Epithelial cell of proximal tubule (primary cell): ENCODE results near the gene MOSMO. TPM values are rescaled to one million over a fixed set of nuclear protein-coding genes. Genes with fewer than 3 reads are reported as not detected.
"Not testable (repeated sequence)": the region's sequence is repeated elsewhere in the genome, so short reads cannot be mapped to it uniquely, and the experiment has no call there.

Source experiments
- DNase-seq: peaks from one replicate; pipeline ENCODE4 v3.0.0-alpha.2; 2011; ENCODE audit warnings: low read depth
- H3K4me3 ChIP-seq: 2 replicates; pipeline ENCODE4 v1.5.1; 2011; ENCODE audit warnings: low read depth, mild to moderate bottlenecking, low read length
- total RNA-seq: library from RNA; depleted of rRNA; stranded (reverse); fragments of >200 nt; gene quantifications from 2 replicates; pipeline ENCODE4 v1.2.3, GENCODE V29; 2015
- TF ChIP-seq, protein P1 (sequence below): conservative IDR thresholded peaks from 2 replicates; pipeline ENCODE4 v1.5.1; 2012; ENCODE audit warnings: low read depth, mild to moderate bottlenecking, low read length

The MOSMO gene
- total RNA-seq, 1 donor from 2014 or later = 2.4 TPM

DNA sequence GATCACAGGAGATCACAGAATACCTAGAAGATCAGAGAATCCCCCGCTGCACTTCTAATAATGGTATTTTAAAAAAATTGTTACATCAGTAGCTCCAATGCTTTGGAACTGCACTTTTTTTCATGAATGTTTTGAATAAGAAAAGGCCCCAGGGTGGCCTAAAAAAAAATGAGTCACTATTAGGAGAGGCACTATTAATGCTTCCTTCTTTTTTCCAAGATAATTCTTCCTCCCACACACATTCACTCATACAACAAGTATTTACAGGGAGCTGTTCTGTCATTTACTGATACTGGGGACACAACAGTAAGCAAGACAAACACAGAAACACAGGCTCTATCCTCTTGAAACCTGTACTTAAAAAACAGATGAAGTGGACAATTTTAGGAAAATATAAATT lies 6.3 kb upstream of the MOSMO start:
- no peak overlapping the region for H3K4me3 ChIP-seq
- TF ChIP-seq, protein P1, sequence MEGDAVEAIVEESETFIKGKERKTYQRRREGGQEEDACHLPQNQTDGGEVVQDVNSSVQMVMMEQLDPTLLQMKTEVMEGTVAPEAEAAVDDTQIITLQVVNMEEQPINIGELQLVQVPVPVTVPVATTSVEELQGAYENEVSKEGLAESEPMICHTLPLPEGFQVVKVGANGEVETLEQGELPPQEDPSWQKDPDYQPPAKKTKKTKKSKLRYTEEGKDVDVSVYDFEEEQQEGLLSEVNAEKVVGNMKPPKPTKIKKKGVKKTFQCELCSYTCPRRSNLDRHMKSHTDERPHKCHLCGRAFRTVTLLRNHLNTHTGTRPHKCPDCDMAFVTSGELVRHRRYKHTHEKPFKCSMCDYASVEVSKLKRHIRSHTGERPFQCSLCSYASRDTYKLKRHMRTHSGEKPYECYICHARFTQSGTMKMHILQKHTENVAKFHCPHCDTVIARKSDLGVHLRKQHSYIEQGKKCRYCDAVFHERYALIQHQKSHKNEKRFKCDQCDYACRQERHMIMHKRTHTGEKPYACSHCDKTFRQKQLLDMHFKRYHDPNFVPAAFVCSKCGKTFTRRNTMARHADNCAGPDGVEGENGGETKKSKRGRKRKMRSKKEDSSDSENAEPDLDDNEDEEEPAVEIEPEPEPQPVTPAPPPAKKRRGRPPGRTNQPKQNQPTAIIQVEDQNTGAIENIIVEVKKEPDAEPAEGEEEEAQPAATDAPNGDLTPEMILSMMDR = no peak
- no peak for DNase-seq

DNA sequence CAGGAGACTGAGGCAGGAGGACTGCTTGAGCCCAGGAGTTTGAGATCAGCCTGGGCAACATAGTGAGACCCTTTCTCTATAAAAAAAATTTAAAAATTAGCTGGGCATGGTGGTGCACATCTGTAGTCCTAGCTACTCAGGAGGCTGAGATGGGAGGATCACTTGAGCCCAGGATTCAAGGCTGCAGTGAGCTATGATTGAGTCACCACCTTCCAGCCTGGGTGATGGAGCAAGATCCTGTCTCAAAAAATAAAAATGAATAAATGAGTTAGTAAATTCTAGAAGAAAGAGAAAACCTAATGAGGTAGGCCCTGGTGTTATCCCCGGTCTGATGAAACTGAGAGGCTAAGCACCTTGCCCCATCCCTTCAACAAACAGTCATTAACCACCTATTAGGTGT lies 5.9 kb upstream of the MOSMO start:
- not testable (repeated sequence) for H3K4me3 ChIP-seq, DNase-seq

DNA sequence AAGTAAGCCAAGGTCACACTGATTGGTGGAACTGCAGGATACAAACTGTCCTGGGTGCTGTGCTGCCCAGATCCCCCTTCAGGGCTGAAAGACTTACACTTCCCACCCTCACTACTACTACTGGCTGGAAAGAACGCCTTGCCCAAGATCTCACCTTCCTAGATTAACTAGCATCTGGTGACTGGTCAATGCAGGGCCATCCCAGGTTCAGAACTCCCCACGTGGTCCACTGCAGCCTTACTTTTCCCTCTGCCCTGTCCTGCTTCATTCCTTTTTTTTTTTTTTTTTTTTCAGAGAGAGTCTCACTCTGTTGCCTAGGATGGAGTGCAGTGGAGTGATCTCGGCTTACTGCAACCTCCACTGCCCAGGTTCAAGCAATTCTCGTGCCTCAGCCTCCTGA lies 4.7 kb upstream of the MOSMO start:
- TF ChIP-seq, protein P1 = no peak
- H3K4me3 ChIP-seq = no peak overlapping the region
- DNase-seq = no peak

DNA sequence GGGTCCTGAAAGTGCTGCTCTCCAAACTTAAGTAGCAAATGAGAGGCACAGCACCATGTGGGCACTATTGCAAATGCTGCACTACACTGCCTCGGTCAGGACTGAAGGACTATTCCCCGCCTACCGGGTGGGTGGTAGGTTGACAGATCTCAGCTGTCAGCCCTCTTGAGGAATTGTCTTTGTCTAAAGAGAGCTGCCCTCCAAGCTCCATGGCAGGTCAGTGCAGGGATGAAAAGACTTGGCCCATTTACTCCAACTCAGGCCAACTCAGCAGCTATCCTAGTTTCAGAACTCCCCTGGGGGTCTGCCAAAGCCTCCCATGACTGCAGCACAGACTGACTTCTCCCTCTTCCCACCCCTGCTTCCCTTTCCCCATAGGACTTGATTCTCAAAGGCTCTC lies 3.6 kb upstream of the MOSMO start:
- TF ChIP-seq, protein P1 = no peak
- H3K4me3 ChIP-seq = no peak overlapping the region
- DNase-seq = no peak

DNA sequence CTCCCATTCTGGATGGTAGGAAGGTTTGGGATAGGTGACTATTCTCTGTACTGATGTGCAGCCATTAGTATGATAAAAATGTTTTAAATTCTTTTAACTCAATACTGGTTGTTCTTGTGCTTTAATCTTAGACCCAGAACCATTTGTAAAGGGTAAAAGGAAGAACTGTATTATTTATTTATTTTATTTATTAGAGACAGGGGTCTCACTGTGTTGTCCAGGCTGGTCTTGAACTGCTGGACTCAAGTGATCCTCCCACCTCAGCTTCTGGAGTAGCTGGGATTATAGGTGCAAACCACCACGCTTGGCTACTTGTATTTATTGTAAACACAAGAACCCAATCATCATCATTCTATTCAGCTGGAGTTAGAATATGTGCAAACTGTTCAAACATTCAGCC lies 2.2 kb upstream of the MOSMO start:
- no peak for DNase-seq
- no peak overlapping the region for H3K4me3 ChIP-seq
- TF ChIP-seq, protein P1 = no peak

DNA sequence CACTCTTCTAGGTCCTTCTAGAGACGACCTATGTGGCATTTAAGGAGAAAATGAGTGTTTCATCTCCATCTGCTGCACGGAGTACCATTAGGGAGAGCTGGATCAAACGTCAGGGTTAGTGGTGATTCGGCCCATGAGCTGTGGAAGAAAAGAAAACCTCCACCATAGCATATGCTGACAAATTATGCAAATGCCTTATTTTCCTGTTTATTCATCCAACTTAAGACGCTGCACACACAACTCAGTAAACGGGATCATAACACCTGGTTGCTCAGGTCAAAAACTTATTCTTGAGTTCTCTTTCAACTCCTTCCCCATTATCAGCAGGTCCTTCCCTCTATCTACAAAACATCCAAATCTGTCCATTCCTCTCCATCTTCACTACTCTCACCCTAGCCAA lies 1.3 kb upstream of the MOSMO start:
- TF ChIP-seq, protein P1 = no peak
- DNase-seq = no peak
- H3K4me3 ChIP-seq = no peak overlapping the region

DNA sequence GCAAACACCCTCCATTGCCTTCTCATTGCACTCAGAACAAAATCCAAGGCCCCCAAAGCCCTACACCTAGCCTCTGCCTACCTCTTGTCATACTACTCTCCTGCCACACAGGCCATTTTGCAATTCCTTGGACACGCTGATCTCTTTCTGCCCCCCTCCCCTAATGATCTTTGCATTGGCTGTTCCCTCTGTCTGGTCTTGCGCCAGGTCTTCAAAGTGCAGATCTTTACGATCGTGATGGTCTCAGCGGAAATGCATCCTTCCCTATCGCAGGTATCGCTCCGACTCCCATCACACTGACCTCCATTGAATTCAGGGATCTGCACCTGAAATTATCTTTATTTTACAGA lies 777 bp upstream of the MOSMO start:
- no peak for DNase-seq
- TF ChIP-seq, protein P1 = no peak
- H3K4me3 ChIP-seq = peak overlapping the region; percentile 86
